SK-N-SH (cell line): ENCODE data around the gene FGGY. TPM values are rescaled to one million over a fixed set of nuclear protein-coding genes. Genes with fewer than 3 reads are reported as not detected.
A peak's percentile ranks its signal among the peaks of the same experiment; 100 is the strongest.

ENCODE experiments used
- CTCF ChIA-PET: fragments of 300-600, 350-600 bp; formaldehyde crosslinking; extraction: SDS; loops from one replicate; lab custom pipeline; 2021; lab: Yijun Ruan, JAX
- POLR2A ChIA-PET: fragments of 350-600 bp; sonication (Branson Sonifier 250); formaldehyde crosslinking; extraction: SDS; loops from one replicate; lab custom pipeline; 2020; ENCODE audit warnings: antibody characterized with exemption, inconsistent platforms; lab: Yijun Ruan, JAX
- DNase-seq: peaks from one replicate; pipeline ENCODE4 v3.0.0; 2012
- H2AFZ ChIP-seq: fragments of 200-600 bp; sonication (generic); 2 replicates; pipeline ENCODE4 v1.8.1; 2016; ENCODE audit warnings: antibody characterized with exemption, mild to moderate bottlenecking, low read depth
- H3F3A ChIP-seq: fragments of 200-600 bp; sonication (generic); replicated peaks from 2 replicates; pipeline ENCODE3; 2016; ENCODE audit warnings: antibody characterized with exemption, mild to moderate bottlenecking; ENCODE audit not compliant: insufficient read depth
- H3K27ac ChIP-seq, 2 experiments: fragments of 200-500 bp in 1 of 2; fragments of 200-600 bp in 1 of 2; sonication (Bioruptor generic) in 1 of 2; sonication (generic), shearing (Covaris generic) in 1 of 2; 2 replicates each; pipeline versions ENCODE4 v1.5.1 to v1.6.1; 2014 to 2016; ENCODE audit warnings: low read depth in 2 of 2, inconsistent platforms in 1 of 2, low read length in 1 of 2, mild to moderate bottlenecking in 1 of 2, mixed read lengths in 1 of 2
- H3K27me3 ChIP-seq: fragments of 200-600 bp; sonication (generic), shearing (Covaris generic); 2 replicates; pipeline ENCODE4 v1.6.1; 2016; ENCODE audit warnings: mixed run types; ENCODE audit not compliant: insufficient read depth
- H3K36me3 ChIP-seq, 2 experiments: fragments of 200-500 bp in 1 of 2; fragments of 200-600 bp in 1 of 2; sonication (Bioruptor generic) in 1 of 2; sonication (generic) in 1 of 2; replicated peaks in 1 of 2; 2 replicates each; pipeline versions ENCODE3 to v1.5.1; 2014 to 2016; ENCODE audit warnings: low read length in 1 of 2, mild to moderate bottlenecking in 1 of 2; ENCODE audit not compliant: insufficient read depth in 2 of 2, control insufficient read depth in 1 of 2
- H3K4me1 ChIP-seq, 2 experiments: fragments of 200-500 bp in 1 of 2; fragments of 200-600 bp in 1 of 2; sonication (Bioruptor generic) in 1 of 2; sonication (generic), shearing (Covaris generic) in 1 of 2; 2 replicates each; pipeline versions ENCODE4 v1.5.1 to v1.6.1; 2014 to 2016; ENCODE audit warnings: low read depth in 1 of 2, low read length in 1 of 2, mixed run types in 1 of 2; ENCODE audit not compliant: insufficient read depth in 2 of 2, control insufficient read depth in 1 of 2
- H3K4me2 ChIP-seq: fragments of 200-600 bp; sonication (generic), shearing (Covaris generic); 2 replicates; pipeline ENCODE4 v1.6.1; 2017; ENCODE audit warnings: mixed run types
- H3K4me3 ChIP-seq, 2 experiments: fragments of 200-500 bp in 1 of 2; fragments of 200-600 bp in 1 of 2; sonication (Bioruptor generic) in 1 of 2; sonication (generic), shearing (Covaris generic) in 1 of 2; 2 replicates each; pipeline versions ENCODE4 v1.5.1 to v1.8.1; 2014 to 2016; ENCODE audit warnings: low read depth in 2 of 2, inconsistent platforms in 1 of 2, low read length in 1 of 2, mild to moderate bottlenecking in 1 of 2, mixed read lengths in 1 of 2, moderate library complexity in 1 of 2
- H3K79me2 ChIP-seq: fragments of 200-600 bp; sonication (generic); 2 replicates; pipeline ENCODE4 v1.8.1; 2017; ENCODE audit warnings: mild to moderate bottlenecking; ENCODE audit not compliant: insufficient read depth
- H3K9ac ChIP-seq: fragments of 200-600 bp; sonication (generic); 2 replicates; pipeline ENCODE4 v1.6.1; 2017; ENCODE audit warnings: mixed run types
- H3K9me2 ChIP-seq: fragments of 200-600 bp; sonication (generic); 2 replicates; pipeline ENCODE4 v1.6.1; 2017; ENCODE audit warnings: mixed run types
- H3K9me3 ChIP-seq: fragments of 200-600 bp; sonication (generic); 2 replicates; pipeline ENCODE4 v1.6.1; 2017; ENCODE audit warnings: mixed run types, mild to moderate bottlenecking, moderate library complexity
- H4K20me1 ChIP-seq: fragments of 200-600 bp; sonication (generic); 2 replicates; pipeline ENCODE4 v1.6.1; 2017; ENCODE audit warnings: mild to moderate bottlenecking, mixed run types; ENCODE audit not compliant: insufficient read depth
- ELF1 ChIP-seq: IDR thresholded peaks from 2 replicates; pipeline ENCODE4 v1.4.0; 2012
- EP300 ChIP-seq, 2 experiments: IDR thresholded peaks; 2 replicates each; pipeline versions ENCODE4 v1.4.0 to v1.6.1; 2012; ENCODE audit warnings: borderline replicate concordance in 1 of 2, low read depth in 1 of 2, low read length in 1 of 2
- FOSL2 ChIP-seq: IDR thresholded peaks from 2 replicates; pipeline ENCODE4 v1.4.0; 2012; ENCODE audit warnings: low read depth, mild to moderate bottlenecking, moderate library complexity, borderline replicate concordance
- FOXJ3 ChIP-seq: sonication (generic); formaldehyde crosslinking; IDR thresholded peaks from 2 replicates; pipeline ENCODE4 v1.5.1; 2020; ENCODE audit warnings: mild to moderate bottlenecking, missing genetic modification reagents
- FOXM1 ChIP-seq: IDR thresholded peaks from 2 replicates; pipeline ENCODE4 v1.4.0; 2012; ENCODE audit warnings: low read depth, mild to moderate bottlenecking
- GABPA ChIP-seq: IDR thresholded peaks from 2 replicates; pipeline ENCODE4 v1.4.0; 2012; ENCODE audit warnings: low read depth, mild to moderate bottlenecking
- POLR2AphosphoS5 ChIP-seq: IDR thresholded peaks from 2 replicates; pipeline ENCODE4 v1.6.1; 2012; ENCODE audit warnings: low read depth, low read length
- RFX5 ChIP-seq: IDR thresholded peaks from 2 replicates; pipeline ENCODE4 v1.6.1; 2012; ENCODE audit warnings: mild to moderate bottlenecking, improper control_type of control experiment, low read length
- RXRA ChIP-seq: IDR thresholded peaks from 2 replicates; pipeline ENCODE4 v1.4.0; 2012; ENCODE audit warnings: low read depth, mild to moderate bottlenecking, borderline replicate concordance
- SMC3 ChIP-seq: IDR thresholded peaks from 2 replicates; pipeline ENCODE4 v1.6.1; 2012; ENCODE audit warnings: low read depth, low read length, improper control_type of control experiment
- USF1 ChIP-seq: IDR thresholded peaks from 2 replicates; pipeline ENCODE4 v1.4.0; 2012; ENCODE audit warnings: low read depth, borderline replicate concordance
- YY1 ChIP-seq: IDR thresholded peaks from 2 replicates; pipeline ENCODE4 v1.4.0; 2012; ENCODE audit warnings: low read depth, mild to moderate bottlenecking
- ZBTB33 ChIP-seq: IDR thresholded peaks from 2 replicates; pipeline ENCODE4 v1.4.0; 2012; ENCODE audit warnings: low read depth, borderline replicate concordance
- WGBS: methylation state at CpG from one replicate; pipeline ENCODE4 v1.1.6; 2017; ENCODE audit warnings: low lambda C conversion rate; 5-methylcytosine and 5-hydroxymethylcytosine counted together
- polyA plus RNA-seq, 3 experiments: library from polyadenylated mRNA; depleted of rRNA; stranded (reverse); fragments of >200 nt; gene quantifications; 2 replicates each; pipeline ENCODE4 v1.2.3, GENCODE V29; 2012
- TF ChIP-seq, protein P1 (sequence below): fragments of 150-350 bp; IDR thresholded peaks from 2 replicates; pipeline ENCODE4 v1.6.1; 2017; ENCODE audit warnings: antibody characterized with exemption, low read length, low read depth, borderline replicate concordance
- TF ChIP-seq, protein P2 (sequence below): fragments of 200-600 bp; sonication (generic); IDR thresholded peaks from 2 replicates; pipeline ENCODE4 v1.6.1; 2017; ENCODE audit warnings: antibody characterized with exemption, mild to moderate bottlenecking, moderate library complexity

FGGY gene
- polyA plus RNA-seq, 1 of the 3 experiments (the other 2 are of a cell fraction) = 10.3 TPM

- TF ChIP-seq ZBTB33 (no peak), SMC3 (no peak), YY1 (no peak), FOXM1 (no peak), FOSL2 (no peak), USF1 (no peak), POLR2AphosphoS5 (no peak), EP300 (IDR thresholded peaks at IDR 0.05; ENCODE audit: borderline replicate concordance in 1 of 2, low read depth in 1 of 2, low read length in 1 of 2) (peak in 1 of 2 experiments; percentile 65; a peak in 1 of 4 replicates), FOXJ3 (CRISPR knock-in tag) (no peak)
- TF ChIP-seq, protein P1, sequence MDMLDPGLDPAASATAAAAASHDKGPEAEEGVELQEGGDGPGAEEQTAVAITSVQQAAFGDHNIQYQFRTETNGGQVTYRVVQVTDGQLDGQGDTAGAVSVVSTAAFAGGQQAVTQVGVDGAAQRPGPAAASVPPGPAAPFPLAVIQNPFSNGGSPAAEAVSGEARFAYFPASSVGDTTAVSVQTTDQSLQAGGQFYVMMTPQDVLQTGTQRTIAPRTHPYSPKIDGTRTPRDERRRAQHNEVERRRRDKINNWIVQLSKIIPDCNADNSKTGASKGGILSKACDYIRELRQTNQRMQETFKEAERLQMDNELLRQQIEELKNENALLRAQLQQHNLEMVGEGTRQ = no peak
- TF ChIP-seq, protein P2, sequence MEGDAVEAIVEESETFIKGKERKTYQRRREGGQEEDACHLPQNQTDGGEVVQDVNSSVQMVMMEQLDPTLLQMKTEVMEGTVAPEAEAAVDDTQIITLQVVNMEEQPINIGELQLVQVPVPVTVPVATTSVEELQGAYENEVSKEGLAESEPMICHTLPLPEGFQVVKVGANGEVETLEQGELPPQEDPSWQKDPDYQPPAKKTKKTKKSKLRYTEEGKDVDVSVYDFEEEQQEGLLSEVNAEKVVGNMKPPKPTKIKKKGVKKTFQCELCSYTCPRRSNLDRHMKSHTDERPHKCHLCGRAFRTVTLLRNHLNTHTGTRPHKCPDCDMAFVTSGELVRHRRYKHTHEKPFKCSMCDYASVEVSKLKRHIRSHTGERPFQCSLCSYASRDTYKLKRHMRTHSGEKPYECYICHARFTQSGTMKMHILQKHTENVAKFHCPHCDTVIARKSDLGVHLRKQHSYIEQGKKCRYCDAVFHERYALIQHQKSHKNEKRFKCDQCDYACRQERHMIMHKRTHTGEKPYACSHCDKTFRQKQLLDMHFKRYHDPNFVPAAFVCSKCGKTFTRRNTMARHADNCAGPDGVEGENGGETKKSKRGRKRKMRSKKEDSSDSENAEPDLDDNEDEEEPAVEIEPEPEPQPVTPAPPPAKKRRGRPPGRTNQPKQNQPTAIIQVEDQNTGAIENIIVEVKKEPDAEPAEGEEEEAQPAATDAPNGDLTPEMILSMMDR = no peak
Observed at GRCh38 chr1:59443310-59443709, 146.4 kb downstream of the FGGY start (continued).

DNA sequence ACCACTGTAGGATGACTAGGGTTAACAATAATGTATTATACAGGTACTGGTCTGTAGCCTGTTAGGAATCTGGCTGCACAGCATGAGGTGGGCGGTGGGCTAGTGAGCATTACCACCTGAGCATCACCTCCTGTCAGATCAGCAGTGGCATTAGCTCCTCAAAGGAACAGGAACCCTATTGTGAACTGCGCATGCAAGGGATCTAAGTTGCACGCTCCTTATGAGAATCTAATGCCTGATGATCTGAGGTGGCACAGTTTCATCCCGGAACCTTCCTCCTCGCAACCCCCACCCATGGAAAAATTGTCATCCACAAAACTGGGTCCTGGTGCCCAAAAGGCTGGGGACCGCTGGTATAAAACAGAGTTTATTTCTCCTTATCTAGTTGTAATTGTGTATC is 147.6 kb downstream of the FGGY start:
- POLR2A ChIA-PET = no interaction called here
- Histone ChIP-seq H3K4me3 (no peak overlapping the region), H3K4me1 (peaks cover 35 to 53% of the 10 kb centered on the region in 2 experiments), H3K9me2 (no peaks in the 10 kb centered on the region), H3K27me3 (no peaks in the 10 kb centered on the region), H3F3A (peaks cover 22% of the 10 kb centered on the region), H3K4me2 (0 out of 2 replicates have a peak overlapping the region, but pooled peaks have one; percentile 13), H3K36me3 (no peaks in the 10 kb centered on the region), H3K9ac (no peak overlapping the region), H2AFZ (no peak overlapping the region), H3K27ac (peak overlapping the region in 1 of 2 experiments; percentile 88; a peak in 2 of 4 replicates), H4K20me1 (no peaks in the 10 kb centered on the region)
- 93% methylated on average over 5 of the region's 6 CpGs for WGBS
- CTCF ChIA-PET = interaction anchor here (1.5 to 2.1 kb wide), 2 partner anchors 255 to 315 kb away, joined by 5 to 7 read pairs; no protein-coding TSS in a partner anchor
- no peak for DNase-seq
- TF ChIP-seq RXRA = no peak
- no peak for TF ChIP-seq ELF1
- no peak for TF ChIP-seq FOSL2
- no peak for TF ChIP-seq GABPA
- TF ChIP-seq RFX5 = no peak
- TF ChIP-seq, all 33 proteins: peak for 0
- Histone ChIP-seq H3K9me3 (no peaks in the 10 kb centered on the region), H3K79me2 (no peaks in the 10 kb centered on the region)
